Umbilical cord (tissue), 2 donors: ENCODE results near the gene SHISA9. TPM values are rescaled to one million over a fixed set of nuclear protein-coding genes. Genes with fewer than 3 reads are reported as not detected.

Experiments
- DNase-seq: peaks from one replicate; pipeline ENCODE4 v3.0.0-alpha.2; 2015; ENCODE audit warnings: low spot score
- total RNA-seq: library from RNA; depleted of rRNA; stranded (reverse); fragments of >200 nt; gene quantifications from one replicate; pipeline ENCODE4 v1.2.3, GENCODE V29; 2014; ENCODE audit warnings: low replicate concordance; ENCODE audit not compliant: insufficient read depth

The SHISA9 gene
- total RNA-seq, 1 donor from 2014 or later, result 2.9 TPM

DNA sequence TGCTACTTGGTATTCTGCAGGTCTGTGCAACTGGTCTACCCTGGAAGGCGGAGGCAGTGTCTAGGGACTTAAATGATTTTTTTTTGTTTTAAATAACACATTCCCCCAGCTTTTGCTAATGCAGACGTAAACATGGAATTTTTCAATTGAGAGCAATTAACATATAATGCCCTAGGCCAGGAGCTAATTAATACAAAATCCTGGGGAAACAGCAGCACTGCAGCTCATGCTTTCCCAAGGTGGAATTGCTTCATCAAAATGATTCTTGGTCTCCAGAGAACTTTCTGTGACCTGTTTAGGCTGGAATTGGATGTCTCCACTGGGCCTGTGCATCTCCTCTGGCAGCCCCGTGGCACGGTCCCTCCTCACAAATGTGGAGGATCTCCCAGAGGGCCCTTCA lies 50.6 kb downstream of the SHISA9 start:
- no peak for DNase-seq

DNA sequence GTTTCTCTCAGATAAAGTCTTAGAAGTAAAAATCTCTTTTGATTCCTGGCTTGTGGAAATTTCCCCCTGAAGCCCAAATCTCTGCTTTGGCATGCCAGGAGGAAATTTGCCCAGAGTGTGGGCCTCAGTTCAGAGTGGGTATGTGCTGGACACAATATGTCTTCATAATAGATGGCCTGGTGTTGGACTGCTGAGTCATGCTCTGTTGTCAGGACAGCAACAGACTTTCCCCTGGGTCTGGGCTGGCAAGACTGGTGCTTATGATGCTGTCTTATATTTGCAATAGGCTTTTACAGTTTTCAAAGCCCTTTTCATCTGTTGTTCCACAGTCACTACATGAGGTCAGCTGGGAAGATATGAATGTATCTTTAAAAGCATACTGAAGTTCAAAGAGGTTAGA lies 57.0 kb downstream of the SHISA9 start:
- no peak for DNase-seq

DNA sequence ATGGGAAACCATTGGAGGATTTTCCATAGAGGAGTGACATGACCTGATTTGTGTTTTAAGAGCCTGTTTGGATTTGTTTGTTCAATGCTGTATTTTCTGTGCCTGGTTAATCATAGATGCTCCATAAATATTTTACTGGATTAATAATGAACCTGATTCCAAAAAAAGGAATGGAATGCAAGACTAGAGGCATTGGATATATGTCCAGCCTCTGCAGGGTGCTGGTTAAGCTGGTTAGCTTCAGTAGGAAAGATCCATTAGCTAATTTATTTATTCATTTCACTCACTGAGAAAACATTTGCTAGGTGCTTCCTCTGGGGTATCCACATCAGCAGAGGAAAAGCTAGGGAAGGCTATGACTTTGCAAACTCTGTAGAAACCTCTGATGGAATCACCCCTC lies 57.7 kb downstream of the SHISA9 start:
- DNase-seq, result no peak

DNA sequence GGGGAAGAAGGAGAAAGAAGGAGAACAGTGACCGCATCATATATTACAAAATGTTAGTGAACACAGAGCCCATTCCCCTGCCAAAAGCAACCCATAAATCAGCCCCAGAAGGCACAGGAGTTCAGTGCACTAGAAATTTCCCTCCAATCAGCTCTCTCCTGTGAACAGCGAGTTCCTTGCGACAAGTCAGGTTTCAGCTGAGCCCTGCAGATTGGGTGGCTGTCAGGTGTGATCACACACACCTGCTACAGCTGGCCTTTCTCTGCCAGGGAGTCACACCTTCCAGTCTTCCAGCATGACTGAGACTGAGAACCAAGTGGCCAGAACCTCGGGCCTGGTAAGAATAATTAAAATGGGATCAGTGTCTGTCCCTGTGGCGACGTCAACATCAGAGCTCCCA lies 60.2 kb downstream of the SHISA9 start:
- DNase-seq, result no peak

DNA sequence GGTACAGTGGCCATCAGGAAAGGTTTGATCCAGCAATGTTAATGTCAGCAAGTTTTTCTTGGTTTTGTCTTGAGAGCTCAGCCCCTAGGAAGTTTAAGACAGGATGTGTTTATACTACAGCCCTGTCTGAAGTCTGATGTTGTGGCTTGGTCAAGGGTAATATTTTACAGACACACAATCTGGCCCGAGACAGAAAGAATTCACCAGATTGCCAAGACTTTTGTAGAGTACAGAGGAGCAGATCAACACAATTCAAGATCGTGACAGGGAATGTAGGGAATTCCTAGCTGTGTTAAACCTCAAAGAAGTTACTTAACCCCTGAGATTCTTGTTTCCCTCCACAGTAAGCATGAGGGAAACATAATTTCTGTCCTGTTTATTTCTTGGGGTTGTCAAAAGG lies 63.1 kb downstream of the SHISA9 start:
- no peak for DNase-seq

DNA sequence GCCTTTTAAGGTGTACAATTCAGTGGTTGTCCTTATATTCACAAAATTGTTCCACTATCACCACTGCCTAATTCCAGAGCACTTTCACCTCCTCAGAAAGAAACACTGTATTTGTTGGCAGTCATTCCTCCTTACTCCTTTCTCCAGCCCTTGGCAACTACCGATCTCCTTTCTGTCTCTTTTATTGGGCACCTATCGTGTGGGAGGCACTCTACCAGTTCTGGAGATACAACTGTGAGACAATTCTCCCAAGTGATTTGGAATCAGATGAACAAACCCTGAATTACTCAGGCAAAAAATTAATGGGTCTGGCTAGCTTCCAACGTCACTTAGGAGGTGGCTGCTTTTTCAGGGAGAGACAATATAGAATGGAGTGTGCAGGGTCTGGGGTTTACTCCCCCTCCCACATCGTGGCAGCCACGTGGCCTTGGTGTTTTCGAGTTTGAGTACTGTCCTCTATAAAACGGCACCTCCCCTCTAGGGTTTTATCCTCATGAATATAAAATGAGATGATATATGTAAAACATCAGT lies 63.9 kb downstream of the SHISA9 start:
- DNase-seq, result no peak

DNA sequence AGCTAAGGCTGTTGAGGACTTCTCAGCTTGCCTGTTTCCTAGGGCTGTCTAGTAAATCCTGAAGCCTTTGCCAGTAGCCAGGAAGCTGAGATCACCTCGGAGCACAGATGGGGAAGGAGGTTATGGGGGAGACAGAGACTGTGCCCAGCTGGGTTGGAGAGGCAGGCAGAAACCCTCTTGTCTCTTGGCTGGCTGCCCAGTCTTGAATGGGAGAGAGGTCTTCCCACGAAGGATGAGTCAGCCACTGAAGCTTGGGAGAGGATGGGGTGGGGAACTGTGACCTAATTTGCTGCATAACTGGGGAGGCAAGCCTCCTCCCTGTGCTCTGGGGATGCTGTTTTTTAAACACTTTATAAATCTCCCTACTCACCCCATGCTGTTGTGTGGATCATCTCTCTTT lies 69.8 kb downstream of the SHISA9 start:
- peak; percentile 73 for DNase-seq

DNA sequence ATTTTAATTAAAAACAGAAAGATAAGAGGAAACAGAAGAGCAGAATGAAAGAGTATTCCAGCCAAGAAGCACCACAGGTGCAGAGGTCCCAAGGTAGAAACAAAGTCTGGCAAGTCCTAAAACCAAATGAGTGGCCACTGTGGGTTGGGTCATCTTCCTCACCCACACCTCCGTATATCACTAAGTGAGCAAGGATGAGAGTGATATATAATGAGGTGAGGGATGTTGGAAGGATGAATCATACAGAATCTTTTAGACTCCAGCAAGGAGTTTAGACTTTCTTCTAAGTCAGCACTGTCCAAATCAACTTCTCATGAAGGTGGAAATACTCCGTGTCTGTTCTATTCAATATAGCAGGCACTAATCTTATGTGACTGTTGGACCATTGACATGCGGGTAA lies 70.8 kb downstream of the SHISA9 start:
- DNase-seq, result no peak

DNA sequence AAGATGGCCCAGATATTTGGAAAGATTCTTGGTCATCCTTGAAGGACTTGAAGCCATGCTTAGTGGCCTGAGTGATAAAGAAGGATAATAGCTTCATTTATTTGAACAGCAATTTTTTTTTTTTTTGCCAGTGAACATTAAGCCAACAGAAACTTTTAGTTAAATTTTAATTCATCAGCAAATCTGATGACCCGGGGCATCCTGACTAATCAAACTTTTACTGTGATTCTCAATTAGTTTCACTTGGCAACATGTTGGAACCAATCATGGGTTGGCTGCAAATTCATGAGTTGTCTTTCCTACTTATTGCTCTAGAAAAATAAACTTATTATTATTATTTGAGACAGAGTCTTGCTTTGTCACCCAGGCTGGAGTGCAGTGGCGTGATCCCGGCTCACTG lies 74.4 kb downstream of the SHISA9 start:
- no peak for DNase-seq

DNA sequence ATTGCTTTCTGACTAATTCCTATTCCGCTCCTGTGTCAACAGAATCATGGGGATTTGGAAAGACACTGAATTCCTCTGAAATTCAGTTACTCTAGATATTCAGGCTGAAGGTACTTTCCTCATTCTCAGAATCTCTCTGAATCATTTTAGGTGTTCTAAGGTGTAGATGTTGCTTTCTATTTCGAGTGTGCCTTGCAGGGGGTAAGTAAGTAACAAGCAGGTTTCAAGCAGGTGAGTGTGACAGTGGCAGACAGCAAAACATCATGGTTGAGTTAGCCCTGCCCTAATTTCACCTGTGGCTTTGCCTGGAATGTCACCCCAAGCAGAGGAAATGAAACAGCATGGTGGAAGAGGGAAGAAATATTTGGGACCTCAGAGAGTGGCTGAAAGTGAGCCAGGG lies 75.1 kb downstream of the SHISA9 start:
- DNase-seq, result no peak

DNA sequence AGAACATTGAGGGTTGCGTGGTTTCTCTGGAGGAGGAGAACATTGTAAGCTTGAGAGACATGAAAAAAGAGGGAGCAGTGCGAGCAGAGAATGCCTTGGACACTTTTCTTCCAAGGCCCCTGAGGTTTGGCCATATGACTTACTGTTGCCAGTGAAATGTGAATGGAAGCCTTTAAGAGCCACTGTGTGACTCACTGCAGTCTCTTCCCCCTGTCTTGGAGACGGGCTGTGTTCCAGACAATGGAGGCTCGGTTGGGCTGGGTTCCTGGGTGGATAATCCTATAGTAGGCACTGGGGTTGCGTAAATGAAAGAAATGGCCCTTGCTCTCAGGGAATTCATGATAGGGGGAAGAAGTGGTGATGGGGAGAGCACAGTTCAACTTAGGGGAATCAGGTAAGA lies 75.5 kb downstream of the SHISA9 start:
- no peak for DNase-seq

DNA sequence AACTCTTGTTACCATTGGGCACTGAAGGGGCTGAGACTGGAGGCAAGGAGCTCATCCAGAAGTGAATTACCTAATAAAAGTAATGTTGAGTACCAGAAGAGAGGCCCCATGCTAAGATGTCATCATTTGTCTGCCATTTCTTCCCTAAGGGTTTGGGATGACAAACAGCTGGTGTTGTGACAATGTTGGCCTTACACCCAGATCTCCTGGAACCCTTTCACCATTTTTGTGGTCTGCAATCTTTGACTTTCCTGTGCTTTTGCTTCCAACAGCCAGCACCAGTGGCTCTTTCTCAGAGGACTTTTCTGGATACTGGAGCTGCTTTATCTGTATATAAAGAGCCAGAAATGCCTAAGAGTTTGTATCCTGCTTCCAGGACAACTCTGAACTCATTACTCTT lies 84.1 kb downstream of the SHISA9 start:
- DNase-seq, result no peak

DNA sequence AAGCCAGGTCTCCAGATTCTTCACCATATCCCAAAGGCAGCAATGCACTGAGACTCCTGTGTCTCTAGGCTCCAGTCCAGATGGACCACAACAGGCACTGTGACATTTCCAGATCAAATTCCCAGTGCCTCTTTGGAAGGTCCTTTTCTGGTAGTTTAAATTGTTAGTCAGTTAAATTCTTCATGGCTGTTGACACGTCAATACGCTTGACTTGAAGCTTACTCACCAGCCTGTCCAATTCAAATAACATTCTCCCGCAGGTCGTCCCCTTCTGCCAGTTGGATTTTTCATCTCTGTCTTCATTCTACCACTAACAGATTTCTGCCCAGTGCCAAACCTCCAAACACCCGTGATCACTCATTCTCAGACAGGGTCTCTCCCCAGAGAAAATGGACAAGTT lies 86.7 kb downstream of the SHISA9 start:
- DNase-seq, result no peak

DNA sequence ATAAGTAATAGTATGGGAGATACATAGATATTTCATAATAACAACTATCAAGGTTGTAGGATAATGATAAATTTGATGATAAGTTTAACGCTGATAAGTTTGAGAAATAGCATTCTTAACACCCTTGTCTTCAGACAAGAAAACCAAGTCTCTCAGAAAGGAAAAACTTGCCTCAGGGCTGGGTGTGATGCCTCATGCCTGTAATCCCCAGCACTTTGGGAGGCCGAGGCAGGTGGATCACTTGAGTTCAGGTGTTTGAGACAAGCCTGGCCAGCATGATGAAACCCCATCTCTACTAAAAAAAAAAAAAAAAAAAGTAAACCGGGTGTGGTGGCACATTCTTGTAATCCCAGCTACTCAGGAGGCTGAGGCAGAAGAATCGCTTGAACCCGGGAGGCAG lies 90.7 kb downstream of the SHISA9 start:
- no peak for DNase-seq

DNA sequence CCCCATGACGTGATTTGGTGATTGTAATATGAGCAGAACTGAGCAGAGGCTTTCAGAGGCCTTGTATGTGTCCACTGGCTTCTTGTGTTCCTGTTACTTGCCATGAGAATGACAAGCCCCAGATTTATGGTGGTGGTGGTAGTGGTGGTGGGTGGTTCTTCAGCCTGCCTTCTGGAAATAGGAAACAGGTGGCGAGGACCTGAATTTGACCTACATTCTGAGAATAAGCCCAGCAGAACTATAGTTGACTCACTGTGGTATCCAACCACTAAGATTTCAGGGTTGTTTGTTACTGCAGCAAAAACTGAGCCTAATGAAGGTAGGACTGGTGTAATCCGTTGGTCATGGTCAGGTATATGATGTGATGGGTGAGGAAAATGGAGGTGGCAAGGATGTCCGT lies 93.0 kb downstream of the SHISA9 start:
- no peak for DNase-seq

DNA sequence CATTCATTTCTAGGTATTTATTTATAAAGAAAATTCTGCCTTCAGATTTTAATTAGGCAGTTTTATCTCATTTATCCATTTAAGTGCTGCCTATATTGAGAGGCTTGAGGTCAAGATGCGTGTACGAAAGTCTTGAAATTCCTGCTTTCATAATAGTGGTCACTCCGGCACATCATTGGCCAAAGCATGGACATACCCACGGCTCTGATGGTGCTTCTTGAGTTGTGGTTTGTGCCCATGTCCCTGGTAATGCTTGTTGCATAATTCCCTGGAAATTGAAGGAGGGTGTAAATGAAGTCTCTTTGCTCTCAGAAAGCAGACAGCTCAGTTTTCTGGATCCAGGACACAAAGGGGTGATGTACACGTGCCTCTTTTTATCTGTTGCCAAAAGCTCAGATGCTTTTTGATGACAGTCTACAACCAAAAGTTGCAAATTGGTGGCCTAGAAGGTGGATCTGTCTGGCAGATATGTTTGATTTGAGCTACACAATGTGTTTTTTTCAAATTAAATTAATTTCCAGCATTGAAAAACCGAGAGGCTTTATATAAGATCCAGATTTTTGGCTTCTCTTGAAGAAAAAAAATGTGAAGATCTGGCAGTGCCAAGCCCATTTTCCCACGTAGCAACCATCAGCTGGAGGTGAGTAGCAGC lies 94.4 kb downstream of the SHISA9 start:
- no peak for DNase-seq

DNA sequence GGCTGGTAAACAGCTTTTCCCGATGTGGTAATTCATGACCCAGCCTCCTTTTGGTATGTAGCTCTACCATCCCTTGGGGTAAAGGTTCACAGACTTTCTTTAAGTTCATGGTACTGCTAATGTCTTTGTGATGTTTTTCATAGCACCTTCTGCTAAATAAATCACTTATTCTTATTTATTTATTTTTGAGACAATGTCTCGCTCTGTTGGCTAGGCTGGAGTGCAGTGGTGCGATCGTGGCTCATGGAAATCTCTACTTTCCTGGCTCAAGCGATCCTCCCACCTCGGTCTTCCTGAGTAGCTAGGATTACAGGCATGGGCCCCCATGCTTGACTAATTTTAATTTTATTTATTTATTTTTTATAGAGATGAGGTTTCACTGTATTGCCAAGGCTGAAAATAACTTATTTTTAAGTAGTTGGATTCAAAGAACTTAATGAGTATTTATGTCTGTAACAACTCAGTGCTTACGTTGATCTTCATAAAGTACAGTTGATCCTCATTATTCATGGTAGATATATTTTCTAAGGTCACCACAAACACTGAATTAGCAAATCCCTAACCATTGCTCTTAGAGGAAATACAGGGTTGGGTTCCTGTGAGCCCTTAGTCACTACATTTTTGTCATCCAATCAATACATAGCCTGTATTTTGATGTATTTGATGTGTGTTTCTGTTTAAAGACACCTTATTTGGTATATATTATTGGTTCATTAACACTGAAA lies 97.1 kb downstream of the SHISA9 start:
- DNase-seq, result no peak

DNA sequence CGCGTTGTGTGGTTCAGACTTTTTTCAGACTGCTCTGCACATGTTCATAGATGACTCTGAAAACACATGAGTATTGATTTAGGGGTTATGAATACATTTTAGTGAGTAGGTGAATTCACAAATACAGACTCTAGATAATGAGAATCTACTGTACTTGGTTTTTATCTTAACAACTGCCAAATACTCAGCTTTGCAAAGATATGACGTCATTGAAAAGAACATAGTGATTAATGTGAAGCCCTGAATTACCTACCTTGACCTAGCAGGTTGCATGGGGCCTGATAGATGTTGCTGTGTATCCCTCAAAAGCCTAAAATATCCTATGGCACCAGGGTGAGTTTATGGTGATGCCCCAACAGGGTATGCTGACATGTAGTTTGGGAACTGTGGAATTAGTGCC lies 98.0 kb downstream of the SHISA9 start:
- no peak for DNase-seq

DNA sequence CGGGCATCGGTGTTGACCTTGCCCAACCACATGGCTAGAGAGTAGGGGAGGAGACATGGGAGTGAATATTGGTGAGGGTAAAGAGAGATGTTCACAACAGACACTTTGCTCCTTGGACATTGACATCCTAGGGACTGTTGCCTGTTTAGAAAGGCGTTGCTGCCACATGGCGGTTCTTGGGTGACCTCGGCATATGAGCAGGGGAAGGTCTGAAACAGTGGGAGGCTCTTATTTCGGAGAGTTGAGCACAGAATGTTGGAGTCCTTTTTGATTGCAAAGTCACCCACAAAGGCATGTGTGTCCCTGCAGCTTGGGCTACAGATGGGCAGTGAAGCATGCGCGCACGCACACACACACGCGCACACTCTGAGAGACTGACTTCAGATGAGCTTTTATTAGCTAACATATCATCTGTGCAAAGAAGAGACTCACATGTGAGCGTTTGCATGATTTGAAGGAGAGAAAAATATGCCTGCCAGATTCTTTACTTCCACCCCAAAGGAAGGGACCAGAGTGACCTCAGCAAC lies 104.4 kb downstream of the SHISA9 start:
- no peak for DNase-seq

DNA sequence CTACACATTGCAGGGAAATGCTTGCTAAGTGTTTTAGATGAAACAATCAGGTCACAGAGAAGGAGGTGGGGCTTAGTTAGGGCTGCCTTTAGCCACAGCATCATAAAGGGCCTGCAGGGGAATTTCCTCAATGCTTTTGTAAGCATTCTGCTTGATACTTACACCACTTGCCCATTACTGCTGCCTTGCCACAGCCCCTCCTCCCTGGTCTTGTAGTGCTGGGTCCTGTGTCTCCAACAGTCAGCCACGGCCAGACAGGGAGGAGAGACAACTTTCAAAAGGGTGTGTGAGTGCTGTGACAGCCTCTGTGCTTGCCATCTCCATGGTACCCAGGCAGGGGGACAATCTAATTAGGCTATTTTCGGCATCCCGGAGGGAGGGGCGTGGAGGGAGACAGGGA lies 111.2 kb downstream of the SHISA9 start:
- DNase-seq, result no peak

DNA sequence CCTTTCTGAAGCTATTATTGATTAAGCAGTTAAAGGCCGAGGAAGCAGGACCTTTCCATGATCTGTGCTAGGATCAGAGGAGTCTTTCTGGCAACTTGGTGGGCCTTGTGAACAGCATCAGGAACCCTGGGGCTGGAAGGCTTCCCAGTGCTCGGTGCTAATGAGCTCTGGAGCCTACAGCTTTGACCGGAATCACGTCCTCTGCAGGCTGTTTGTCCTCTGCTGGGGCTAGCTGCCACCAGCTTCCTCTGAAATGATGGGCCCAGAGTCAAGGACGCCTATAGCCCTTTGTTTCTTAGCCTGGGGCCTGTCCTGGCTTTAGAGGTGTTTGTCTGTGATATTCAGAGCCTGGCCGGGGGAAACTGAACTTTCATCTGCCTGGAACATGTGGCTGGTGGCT lies 111.6 kb downstream of the SHISA9 start:
- no peak for DNase-seq

DNA sequence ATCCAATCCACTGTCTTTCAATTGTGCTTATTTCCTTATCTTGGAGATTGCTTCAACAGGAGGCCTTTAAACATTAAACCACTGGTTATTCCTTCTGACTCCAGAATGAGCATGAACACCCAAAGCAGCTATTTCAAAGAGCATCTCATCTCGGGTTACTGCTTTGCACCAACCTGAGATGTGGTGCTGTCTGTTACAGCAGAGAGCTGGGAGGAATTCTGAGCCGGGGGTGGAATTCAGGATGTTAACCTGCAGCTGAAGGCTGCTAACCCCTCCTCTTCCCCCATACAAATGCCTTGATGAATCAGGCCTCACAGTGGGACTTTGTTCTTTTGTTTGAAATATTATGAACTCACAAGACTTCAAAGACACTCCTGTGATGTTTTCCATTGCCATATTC lies 113.1 kb downstream of the SHISA9 start:
- no peak for DNase-seq

DNA sequence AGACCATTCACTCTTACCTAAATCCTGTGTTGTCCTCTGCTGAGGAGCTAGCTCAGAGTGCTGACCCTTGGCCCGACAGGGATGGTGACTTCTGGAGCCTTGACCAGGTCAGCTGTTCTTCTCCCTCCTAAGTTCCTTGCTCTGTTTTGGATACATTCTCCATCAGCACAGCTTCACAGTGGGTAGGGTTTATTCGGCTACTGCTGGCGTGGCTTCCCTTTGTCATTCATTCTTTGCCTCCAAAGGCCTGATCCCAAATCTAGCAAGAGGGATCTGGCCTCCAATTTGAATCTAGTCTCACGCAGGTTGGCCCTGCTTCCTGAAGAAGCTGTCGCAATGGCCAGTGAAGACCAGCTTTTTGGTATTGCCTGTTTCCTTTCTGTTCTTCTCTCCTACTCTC lies 116.6 kb downstream of the SHISA9 start:
- DNase-seq, result no peak
